HepG2 (cell line): ENCODE data around the gene TMEM139.

ENCODE experiments used
- CBX2 ChIP-seq, 2 experiments: fragments of 200-600 bp in 1 of 2; sonication (generic); formaldehyde crosslinking in 1 of 2; IDR thresholded peaks; 2 replicates each; pipeline versions ENCODE4 v1.7.0 to v1.8.1; 2018 to 2022; ENCODE audit warnings: low read depth in 2 of 2, low read length in 1 of 2, mild to moderate bottlenecking in 1 of 2, missing genetic modification reagents in 1 of 2
- ZNF512 ChIP-seq: sonication (generic); formaldehyde crosslinking; IDR thresholded peaks from 2 replicates; pipeline ENCODE4 v1.4.0; 2020; ENCODE audit warnings: mild to moderate bottlenecking, missing genetic modification reagents

- TF ChIP-seq CBX2 (IDR thresholded peaks at IDR 0.05; ENCODE audit: low read depth, low read length) (no peak), CBX2 (CRISPR knock-in tag; IDR thresholded peaks at IDR 0.05; ENCODE audit: low read depth) (no peak), ZNF512 (no peak)
These were observed 29.4 kb downstream of the TMEM139 start for GRCh38 chr7:143314127-143314526.
